ENCODE measurements around the gene AATK. TPM values are rescaled to one million over a fixed set of nuclear protein-coding genes. Genes with fewer than 3 reads are reported as not detected.

AATK gene
- total and polyA plus RNA-seq, 2 of the 13 experiments (the other 11 are each of a cell fraction or from before 2014, with no cell fraction given) = 2.9 to 8.4 TPM

DNA sequence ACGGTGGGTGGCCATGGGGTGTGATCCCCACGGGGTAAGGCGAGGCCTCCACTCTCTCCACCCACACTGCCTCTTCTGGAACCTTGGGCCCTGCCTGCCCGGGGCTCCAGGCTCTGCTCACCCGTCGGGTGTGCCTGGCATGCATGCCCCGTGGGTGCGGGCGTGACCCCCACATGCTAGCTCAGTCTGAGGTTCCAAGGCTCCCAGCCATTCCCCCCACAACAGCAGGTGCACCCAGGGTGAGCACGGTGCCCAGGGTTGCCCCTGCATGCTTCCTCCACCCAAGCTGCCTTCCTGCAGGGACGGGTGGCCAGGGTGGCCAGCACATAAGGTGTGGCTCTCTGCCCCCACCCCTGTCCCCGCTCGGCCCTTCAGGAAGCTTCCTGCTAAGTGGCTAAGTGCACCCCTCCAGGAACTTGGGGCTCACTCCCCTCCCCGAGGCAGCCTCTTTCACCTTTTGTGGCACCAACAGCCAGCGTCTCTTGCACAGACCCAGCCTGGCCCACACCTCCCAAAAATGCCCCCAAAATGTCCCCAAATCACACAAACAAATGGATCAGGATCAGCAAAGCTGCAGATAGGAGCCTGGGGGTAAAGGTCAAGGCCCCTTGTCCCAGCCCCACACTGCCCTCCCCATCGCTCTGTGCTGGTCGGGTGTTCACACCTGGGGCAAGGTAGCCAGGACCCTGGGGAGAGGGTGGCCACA is 22.2 kb downstream of the AATK start (continued):
- TF ChIP-seq, protein P1, sequence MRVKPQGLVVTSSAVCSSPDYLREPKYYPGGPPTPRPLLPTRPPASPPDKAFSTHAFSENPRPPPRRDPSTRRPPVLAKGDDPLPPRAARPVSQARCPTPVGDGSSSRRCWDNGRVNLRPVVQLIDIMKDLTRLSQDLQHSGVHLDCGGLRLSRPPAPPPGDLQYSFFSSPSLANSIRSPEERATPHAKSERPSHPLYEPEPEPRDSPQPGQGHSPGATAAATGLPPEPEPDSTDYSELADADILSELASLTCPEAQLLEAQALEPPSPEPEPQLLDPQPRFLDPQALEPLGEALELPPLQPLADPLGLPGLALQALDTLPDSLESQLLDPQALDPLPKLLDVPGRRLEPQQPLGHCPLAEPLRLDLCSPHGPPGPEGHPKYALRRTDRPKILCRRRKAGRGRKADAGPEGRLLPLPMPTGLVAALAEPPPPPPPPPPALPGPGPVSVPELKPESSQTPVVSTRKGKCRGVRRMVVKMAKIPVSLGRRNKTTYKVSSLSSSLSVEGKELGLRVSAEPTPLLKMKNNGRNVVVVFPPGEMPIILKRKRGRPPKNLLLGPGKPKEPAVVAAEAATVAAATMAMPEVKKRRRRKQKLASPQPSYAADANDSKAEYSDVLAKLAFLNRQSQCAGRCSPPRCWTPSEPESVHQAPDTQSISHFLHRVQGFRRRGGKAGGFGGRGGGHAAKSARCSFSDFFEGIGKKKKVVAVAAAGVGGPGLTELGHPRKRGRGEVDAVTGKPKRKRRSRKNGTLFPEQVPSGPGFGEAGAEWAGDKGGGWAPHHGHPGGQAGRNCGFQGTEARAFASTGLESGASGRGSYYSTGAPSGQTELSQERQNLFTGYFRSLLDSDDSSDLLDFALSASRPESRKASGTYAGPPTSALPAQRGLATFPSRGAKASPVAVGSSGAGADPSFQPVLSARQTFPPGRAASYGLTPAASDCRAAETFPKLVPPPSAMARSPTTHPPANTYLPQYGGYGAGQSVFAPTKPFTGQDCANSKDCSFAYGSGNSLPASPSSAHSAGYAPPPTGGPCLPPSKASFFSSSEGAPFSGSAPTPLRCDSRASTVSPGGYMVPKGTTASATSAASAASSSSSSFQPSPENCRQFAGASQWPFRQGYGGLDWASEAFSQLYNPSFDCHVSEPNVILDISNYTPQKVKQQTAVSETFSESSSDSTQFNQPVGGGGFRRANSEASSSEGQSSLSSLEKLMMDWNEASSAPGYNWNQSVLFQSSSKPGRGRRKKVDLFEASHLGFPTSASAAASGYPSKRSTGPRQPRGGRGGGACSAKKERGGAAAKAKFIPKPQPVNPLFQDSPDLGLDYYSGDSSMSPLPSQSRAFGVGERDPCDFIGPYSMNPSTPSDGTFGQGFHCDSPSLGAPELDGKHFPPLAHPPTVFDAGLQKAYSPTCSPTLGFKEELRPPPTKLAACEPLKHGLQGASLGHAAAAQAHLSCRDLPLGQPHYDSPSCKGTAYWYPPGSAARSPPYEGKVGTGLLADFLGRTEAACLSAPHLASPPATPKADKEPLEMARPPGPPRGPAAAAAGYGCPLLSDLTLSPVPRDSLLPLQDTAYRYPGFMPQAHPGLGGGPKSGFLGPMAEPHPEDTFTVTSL (CRISPR knock-in tag; IDR thresholded peaks at IDR 0.05; ENCODE audit: borderline replicate concordance) = no peak
- peak; percentile 50 for TF ChIP-seq HNF4A (CRISPR knock-in tag; IDR thresholded peaks at IDR 0.05)
- TF ChIP-seq ZNF550 (CRISPR knock-in tag; IDR thresholded peaks at IDR 0.05; ENCODE audit: borderline replicate concordance) = no peak
- TF ChIP-seq DNMT3B (CRISPR knock-in tag; conservative IDR thresholded peaks at IDR 0.05) = no peak
- 0 out of 2 replicates have a peak, but pooled peaks have one; percentile 20 for TF ChIP-seq ZSCAN25 (CRISPR knock-in tag; IDR thresholded peaks at IDR 0.05)
- TF ChIP-seq SATB2 (CRISPR knock-in tag; IDR thresholded peaks at IDR 0.05) = no peak
- TF ChIP-seq ZNF468 (CRISPR knock-in tag; IDR thresholded peaks at IDR 0.05) = no peak
- no peak for TF ChIP-seq ZNF121 (CRISPR knock-in tag; IDR thresholded peaks at IDR 0.05)
- TF ChIP-seq ARHGAP35 (CRISPR knock-in tag; IDR thresholded peaks at IDR 0.05; ENCODE audit: borderline replicate concordance) = no peak
- 0 out of 2 replicates have a peak, but pooled peaks have one; percentile 34 for TF ChIP-seq MEF2D (CRISPR knock-in tag; IDR thresholded peaks at IDR 0.05)
- TF ChIP-seq, protein P2, sequence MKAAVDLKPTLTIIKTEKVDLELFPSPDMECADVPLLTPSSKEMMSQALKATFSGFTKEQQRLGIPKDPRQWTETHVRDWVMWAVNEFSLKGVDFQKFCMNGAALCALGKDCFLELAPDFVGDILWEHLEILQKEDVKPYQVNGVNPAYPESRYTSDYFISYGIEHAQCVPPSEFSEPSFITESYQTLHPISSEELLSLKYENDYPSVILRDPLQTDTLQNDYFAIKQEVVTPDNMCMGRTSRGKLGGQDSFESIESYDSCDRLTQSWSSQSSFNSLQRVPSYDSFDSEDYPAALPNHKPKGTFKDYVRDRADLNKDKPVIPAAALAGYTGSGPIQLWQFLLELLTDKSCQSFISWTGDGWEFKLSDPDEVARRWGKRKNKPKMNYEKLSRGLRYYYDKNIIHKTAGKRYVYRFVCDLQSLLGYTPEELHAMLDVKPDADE (CRISPR knock-in tag; IDR thresholded peaks at IDR 0.05) = no peak
- TF ChIP-seq TAF15 (IDR thresholded peaks at IDR 0.05; ENCODE audit: low read depth, low read length, poor library complexity, severe bottlenecking) = no peak
- TF ChIP-seq PITX1 (CRISPR knock-in tag; IDR thresholded peaks at IDR 0.05) = peak; percentile 25; the same call in 1 of the 2 replicates
- no peak for TF ChIP-seq KLF13 (CRISPR knock-in tag; IDR thresholded peaks at IDR 0.05)
- no peak for TF ChIP-seq ZNF510 (CRISPR knock-in tag; IDR thresholded peaks at IDR 0.05; ENCODE audit: low read depth)
- TF ChIP-seq HNRNPUL1 (IDR thresholded peaks at IDR 0.05; ENCODE audit: low read depth, low read length) = no peak
- TF ChIP-seq, protein P3, sequence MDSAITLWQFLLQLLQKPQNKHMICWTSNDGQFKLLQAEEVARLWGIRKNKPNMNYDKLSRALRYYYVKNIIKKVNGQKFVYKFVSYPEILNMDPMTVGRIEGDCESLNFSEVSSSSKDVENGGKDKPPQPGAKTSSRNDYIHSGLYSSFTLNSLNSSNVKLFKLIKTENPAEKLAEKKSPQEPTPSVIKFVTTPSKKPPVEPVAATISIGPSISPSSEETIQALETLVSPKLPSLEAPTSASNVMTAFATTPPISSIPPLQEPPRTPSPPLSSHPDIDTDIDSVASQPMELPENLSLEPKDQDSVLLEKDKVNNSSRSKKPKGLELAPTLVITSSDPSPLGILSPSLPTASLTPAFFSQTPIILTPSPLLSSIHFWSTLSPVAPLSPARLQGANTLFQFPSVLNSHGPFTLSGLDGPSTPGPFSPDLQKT (CRISPR knock-in tag; IDR thresholded peaks at IDR 0.05; ENCODE audit: borderline replicate concordance) = no peak
- no peak for TF ChIP-seq ZMYM4 (CRISPR knock-in tag; IDR thresholded peaks at IDR 0.05)
- TF ChIP-seq HDAC1 (CRISPR knock-in tag; IDR thresholded peaks at IDR 0.05) = no peak
- TF ChIP-seq ZNF570 (CRISPR knock-in tag; IDR thresholded peaks at IDR 0.05; ENCODE audit: borderline replicate concordance) = no peak
- no peak for TF ChIP-seq ZMYM2 (CRISPR knock-in tag; IDR thresholded peaks at IDR 0.05)

Data from HepG2 (cell line).